ENCODE data around the gene ACSF2. TPM values are rescaled to one million over a fixed set of nuclear protein-coding genes. Genes with fewer than 3 reads are reported as not detected.

ACSF2 gene
- total and polyA plus RNA-seq, 2 of the 13 experiments (the other 11 are each of a cell fraction or from before 2014, with no cell fraction given) = 87.3 to 109 TPM

GRCh38 chr17:50476545-50477315 lies 50.7 kb downstream of the ACSF2 start (continued):
- TF ChIP-seq ZNF614 (CRISPR knock-in tag; IDR thresholded peaks at IDR 0.05; ENCODE audit: borderline replicate concordance) (no peak), GLI4 (CRISPR knock-in tag; IDR thresholded peaks at IDR 0.05; ENCODE audit: borderline replicate concordance) (no peak), TRIM24 (CRISPR knock-in tag; IDR thresholded peaks at IDR 0.05) (no peak), ZNF75D (CRISPR knock-in tag; IDR thresholded peaks at IDR 0.05; ENCODE audit: borderline replicate concordance) (no peak), ZNF333 (CRISPR knock-in tag; IDR thresholded peaks at IDR 0.05; ENCODE audit: borderline replicate concordance) (no peak), AGO1 (IDR thresholded peaks at IDR 0.05; ENCODE audit: low read depth, low read length, poor library complexity, severe bottlenecking) (no peak), XRCC5 (optimal IDR thresholded peaks at IDR 0.05; ENCODE audit: low read length) (no peak), DMAP1 (CRISPR knock-in tag; IDR thresholded peaks at IDR 0.05) (no peak), ZNF547 (CRISPR knock-in tag; IDR thresholded peaks at IDR 0.05) (no peak), CEBPZ (IDR thresholded peaks at IDR 0.05; ENCODE audit: low read length) (no peak), ATF2 (CRISPR knock-in tag; IDR thresholded peaks at IDR 0.05) (peak; percentile 7; the same call in 1 of the 2 replicates), RAD21 (CRISPR knock-in tag; IDR thresholded peaks at IDR 0.05) (no peak), ZBTB46 (CRISPR knock-in tag; IDR thresholded peaks at IDR 0.05; ENCODE audit: borderline replicate concordance) (no peak), TOPORS (CRISPR knock-in tag; IDR thresholded peaks at IDR 0.05) (no peak), ZNF432 (CRISPR knock-in tag; IDR thresholded peaks at IDR 0.05; ENCODE audit: borderline replicate concordance) (no peak), ZNF674 (CRISPR knock-in tag; IDR thresholded peaks at IDR 0.05; ENCODE audit: low read depth) (no peak), HOXA7 (CRISPR knock-in tag; IDR thresholded peaks at IDR 0.05) (no peak), ZNF33A (CRISPR knock-in tag; IDR thresholded peaks at IDR 0.05; ENCODE audit: borderline replicate concordance) (no peak), MTF2 (CRISPR knock-in tag; IDR thresholded peaks at IDR 0.05; ENCODE audit: borderline replicate concordance) (no peak), NAIF1 (CRISPR knock-in tag; IDR thresholded peaks at IDR 0.05; ENCODE audit: borderline replicate concordance) (no peak), RBAK (CRISPR knock-in tag; IDR thresholded peaks at IDR 0.05) (no peak), HNF4A (CRISPR knock-in tag; IDR thresholded peaks at IDR 0.05) (peak; percentile 73), ARNT (IDR thresholded peaks at IDR 0.05) (no peak)

Data from HepG2 (cell line).